GM21619 (cell line): ENCODE results near the gene SSRP1.

Experiments used
- ATAC-seq: cut with Tn5 transposase; IDR thresholded peaks from one replicate; pipeline ENCODE4 v1.9.1; 2021; ENCODE audit not compliant: unreplicated experiment

SSRP1 gene

DNA sequence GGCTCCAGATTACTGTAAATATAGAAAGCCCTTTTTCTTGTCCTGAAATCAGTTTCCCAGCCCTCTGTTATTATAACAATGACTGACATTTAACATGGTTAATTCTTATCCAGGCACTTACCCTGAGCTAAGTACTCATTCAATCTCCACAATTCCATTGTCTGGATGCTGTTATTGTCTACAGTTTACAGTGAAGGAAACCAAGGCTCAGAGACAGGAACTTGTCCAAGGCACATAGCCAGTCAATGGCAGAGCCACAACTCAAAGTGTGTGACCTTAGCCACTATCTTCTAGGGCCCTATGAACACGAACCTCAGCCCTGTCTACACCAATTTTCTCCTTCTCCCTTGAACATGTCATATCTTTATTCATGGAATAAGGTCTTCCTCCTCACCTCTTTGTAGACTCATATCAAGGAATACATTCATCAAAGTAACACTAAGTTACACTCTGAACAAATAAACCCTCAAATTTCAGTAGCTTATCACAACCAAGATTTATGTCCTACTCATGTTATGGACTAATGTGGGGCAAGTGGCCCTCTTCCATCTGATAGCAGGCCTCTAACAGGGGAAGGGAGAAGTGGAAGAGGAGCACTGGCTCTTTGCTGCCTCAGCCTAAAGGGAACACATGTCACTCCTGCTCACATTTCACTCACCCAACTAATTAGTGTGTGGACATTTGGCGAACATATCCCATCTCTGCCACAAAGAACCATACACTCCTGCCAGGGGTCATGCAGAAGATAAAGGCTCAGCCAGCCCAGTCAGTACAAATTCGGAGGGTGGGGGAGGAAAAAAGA lies 59.3 kb downstream of the SSRP1 start:
- ATAC-seq, result no peak
